Occipital lobe (tissue), 2 donors: Measurements from ENCODE around the gene GRPEL1. TPM values are rescaled to one million over a fixed set of nuclear protein-coding genes. Genes with fewer than 3 reads are reported as not detected.
"Not testable (repeated sequence)": the region's sequence is repeated elsewhere in the genome, so short reads cannot be mapped to it uniquely, and the experiment has no call there.

Experiments
- DNase-seq: peaks from one replicate; lab custom pipeline; 2025; lab: John Stamatoyannopoulos, UW
- total RNA-seq: library from RNA; depleted of rRNA; stranded (reverse); fragments of >200 nt; gene quantifications from one replicate; pipeline ENCODE4 v1.2.3, GENCODE V29; 2014

Gene GRPEL1
- total RNA-seq, 1 donor from 2014 or later, result 17.3 TPM

GRCh38 chr4:7092026-7092425 is 24.2 kb upstream of the GRPEL1 start:
- no peak for DNase-seq

- no peak for DNase-seq
Observed at GRCh38 chr4:7089213-7089986, 21.5 kb upstream of the GRPEL1 start.

- no peak for DNase-seq
Observed at GRCh38 chr4:7087036-7087435, 19.2 kb upstream of the GRPEL1 start.

GRCh38 chr4:7086384-7086783 is 18.5 kb upstream of the GRPEL1 start:
- DNase-seq, result no peak

GRCh38 chr4:7084564-7084961 is 16.7 kb upstream of the GRPEL1 start:
- DNase-seq, result not testable (repeated sequence)

- no peak for DNase-seq
Observed at GRCh38 chr4:7083597-7084563, 16.0 kb upstream of the GRPEL1 start.

GRCh38 chr4:7079909-7080308 is 12.0 kb upstream of the GRPEL1 start:
- DNase-seq, result not testable (repeated sequence)

- DNase-seq, result not testable (repeated sequence)
Observed at GRCh38 chr4:7079483-7079882, 11.6 kb upstream of the GRPEL1 start.

GRCh38 chr4:7078025-7078424 is 10.2 kb upstream of the GRPEL1 start:
- DNase-seq, result no peak

GRCh38 chr4:7077371-7077770 is 9.5 kb upstream of the GRPEL1 start:
- no peak for DNase-seq

- DNase-seq, result no peak
Observed at GRCh38 chr4:7076696-7077082, 8.8 kb upstream of the GRPEL1 start.

GRCh38 chr4:7075962-7076695 is 8.3 kb upstream of the GRPEL1 start:
- no peak for DNase-seq

- no peak for DNase-seq
Observed at GRCh38 chr4:7074426-7074825, 6.6 kb upstream of the GRPEL1 start.

GRCh38 chr4:7073526-7074390 is 5.9 kb upstream of the GRPEL1 start:
- peak; percentile 11 for DNase-seq

- no peak for DNase-seq
Observed at GRCh38 chr4:7073059-7073458, 5.2 kb upstream of the GRPEL1 start.

- DNase-seq, result peak; percentile 66
Observed at GRCh38 chr4:7070729-7071511, 3.1 kb upstream of the GRPEL1 start.

- DNase-seq, result no peak
Observed at GRCh38 chr4:7068883-7069282, 1.0 kb upstream of the GRPEL1 start.

GRCh38 chr4:7068279-7068842 is 497 bp upstream of the GRPEL1 start:
- no peak for DNase-seq

- DNase-seq, result no peak
Observed at GRCh38 chr4:7067126-7067451, 775 bp downstream of the GRPEL1 start.

- DNase-seq, result no peak
Observed at GRCh38 chr4:7066493-7066892, 1.4 kb downstream of the GRPEL1 start.
